Inferior parietal cortex (tissue), 1 donor: ENCODE data around the gene CAMKMT.
"Not testable (repeated sequence)": the region's sequence is repeated elsewhere in the genome, so short reads cannot be mapped to it uniquely, and the experiment has no call there.

Experiments used
- DNase-seq: peaks from one replicate; pipeline ENCODE4 v3.0.0-alpha.2; 2016; ENCODE audit errors: extremely low spot score

Gene CAMKMT

DNA sequence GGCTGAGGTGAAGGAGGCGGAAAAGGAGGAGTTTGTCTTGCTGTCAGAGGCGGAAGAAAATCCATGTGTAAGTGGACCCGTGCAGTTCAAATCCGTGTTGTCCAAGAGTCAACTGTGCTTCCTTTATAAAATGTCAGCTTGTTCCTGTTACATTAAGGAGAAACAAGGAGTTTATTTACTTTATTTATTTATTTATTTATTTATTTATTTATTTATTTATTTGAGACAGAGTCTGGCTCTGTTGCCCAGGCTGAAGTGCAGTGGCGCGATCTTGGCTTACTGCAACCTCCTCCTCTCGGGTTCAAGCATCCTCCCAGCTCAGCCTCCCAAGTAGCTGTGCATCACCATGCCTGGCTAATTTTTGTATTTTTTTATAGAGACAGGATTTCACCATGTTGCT, 143.9 kb downstream of the CAMKMT start:
- DNase-seq: not testable (repeated sequence)

DNA sequence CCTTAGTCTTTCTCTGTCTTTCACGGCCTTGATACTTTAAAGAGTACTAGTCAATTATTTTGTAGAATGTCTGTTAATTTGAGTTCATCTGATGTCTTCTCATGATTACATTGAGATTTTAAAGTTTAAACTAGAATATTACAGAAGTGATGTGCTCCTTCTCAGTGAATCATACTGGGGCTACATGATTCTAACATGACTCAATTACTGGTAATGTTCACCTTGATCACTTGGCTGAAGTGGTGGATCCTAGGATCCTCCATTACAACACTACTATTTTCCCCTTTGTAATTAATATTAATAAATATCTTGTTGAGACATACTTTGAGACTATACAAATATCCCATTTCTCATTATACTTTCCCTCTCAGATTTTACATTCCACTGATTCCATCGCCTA, 148.5 kb downstream of the CAMKMT start:
- DNase-seq: no peak

DNA sequence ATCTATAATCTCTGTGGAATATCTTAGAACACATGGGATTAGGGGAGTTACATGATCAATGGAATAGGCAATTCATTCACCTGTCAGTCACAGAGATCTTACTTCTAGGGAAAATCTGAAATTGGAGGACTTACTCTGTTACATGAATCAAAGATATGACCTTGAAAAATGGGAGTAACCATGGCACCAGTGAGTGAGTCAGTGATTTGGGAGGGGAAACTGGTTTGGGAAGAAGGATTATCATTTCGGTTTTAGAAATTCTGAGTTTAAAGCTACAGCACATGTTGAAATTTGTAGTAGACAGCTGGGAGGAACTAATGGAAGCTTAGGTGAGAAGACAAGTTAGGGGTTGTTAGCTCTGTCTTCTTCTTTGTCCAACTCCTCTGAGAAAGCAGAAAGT, 153.7 kb downstream of the CAMKMT start:
- no peak for DNase-seq

DNA sequence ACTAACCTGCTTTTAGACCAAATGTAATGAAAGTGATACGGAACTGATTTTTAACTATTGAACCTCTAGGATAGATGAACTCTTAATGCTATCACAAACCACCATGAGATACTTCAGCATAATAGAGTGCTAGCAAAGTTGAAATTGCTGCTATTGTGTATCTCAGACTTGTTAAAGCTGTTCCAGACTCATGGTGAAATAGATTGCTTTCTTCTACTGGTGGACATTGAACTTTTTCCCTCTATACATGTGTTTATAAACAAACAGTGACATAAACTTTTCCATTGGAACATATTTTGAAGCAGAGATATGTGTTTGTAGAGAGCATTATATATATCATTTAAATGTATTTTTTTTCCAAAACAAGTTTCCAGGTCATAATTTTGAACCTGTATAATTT, 157.3 kb downstream of the CAMKMT start:
- DNase-seq: no peak

DNA sequence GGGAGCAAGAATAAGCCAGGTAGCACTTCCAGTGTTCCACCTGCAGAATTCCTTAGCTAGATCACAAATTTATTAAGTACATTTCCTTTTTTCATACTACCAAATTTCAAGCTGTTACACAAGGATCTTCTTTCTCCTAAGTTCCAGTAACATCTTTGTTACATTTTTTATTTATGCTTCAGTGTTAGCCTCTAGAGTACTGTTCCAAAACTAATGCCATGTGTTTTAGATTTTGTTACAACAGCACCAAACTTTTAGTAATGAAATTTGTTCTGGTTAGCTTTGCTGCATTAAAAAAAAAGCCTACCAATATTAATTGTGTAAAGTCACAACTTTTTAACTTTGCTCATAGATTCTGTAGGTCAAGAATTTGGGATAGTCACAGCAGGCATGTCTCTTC, 161.1 kb downstream of the CAMKMT start:
- DNase-seq: no peak

DNA sequence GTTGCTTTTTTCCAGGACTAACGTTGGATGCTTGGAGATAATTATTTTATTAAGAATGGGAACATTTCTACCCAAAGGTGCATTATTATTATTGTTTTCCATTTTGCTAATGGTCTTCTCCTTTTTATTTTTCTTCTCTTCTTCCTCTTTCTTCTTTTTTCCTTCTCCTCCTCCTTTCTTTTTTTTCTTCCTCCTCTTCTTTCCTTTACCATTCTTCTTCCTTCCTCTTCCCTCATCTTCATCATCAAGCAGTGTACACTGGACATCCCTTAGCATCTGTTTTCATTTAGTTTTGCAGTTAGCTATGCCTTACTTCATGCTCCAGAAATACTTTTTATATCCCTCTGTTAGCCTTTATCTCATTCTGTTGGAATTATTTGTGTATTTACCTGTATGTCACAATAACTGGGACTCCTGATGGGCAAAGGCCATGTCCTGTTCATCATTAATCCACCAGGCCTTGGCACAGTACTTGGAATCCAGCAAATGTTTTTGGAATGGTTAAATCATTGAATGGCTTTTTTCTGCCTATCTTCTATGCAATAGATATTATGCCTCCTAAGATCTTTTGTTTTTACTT, 162.7 kb downstream of the CAMKMT start:
- DNase-seq: no peak

DNA sequence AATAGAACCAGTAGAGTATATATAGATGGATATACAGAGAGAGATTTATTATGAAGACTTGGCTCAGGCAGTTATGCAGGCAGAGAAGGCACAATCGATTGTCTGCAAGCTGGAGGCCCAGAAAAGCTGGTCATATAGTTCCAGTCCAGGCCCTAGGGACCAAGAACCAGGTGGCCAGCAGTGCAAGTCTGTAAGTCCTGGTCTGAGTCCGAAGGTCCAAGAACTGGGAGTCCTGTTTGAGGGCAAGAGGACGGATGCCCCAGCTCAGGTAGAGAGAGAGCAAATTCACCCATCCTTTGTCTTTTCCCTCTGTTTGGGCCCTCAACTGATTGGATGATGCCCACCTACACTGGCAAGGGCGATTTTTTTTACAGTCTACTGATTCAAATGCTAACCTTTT, 164.6 kb downstream of the CAMKMT start:
- DNase-seq: no peak

DNA sequence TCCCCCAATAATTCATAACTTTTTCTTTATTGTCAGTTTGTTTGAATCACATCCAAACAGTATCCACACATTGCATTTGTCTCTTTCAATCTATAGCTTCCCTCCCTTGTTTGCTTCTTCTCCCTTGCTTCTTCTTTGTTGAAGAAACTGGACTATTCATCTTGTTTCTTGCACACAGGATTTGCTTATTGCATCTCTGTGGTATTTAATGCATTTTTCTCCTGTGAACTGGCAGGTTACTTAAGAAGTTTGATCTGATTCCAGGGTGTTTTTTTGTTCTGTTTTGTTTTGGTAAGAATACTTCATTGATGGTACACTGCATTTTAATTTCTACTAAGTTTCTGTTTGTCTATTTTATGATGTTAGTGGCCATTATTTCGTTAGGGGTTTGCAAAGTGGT, 166.8 kb downstream of the CAMKMT start:
- no peak for DNase-seq

DNA sequence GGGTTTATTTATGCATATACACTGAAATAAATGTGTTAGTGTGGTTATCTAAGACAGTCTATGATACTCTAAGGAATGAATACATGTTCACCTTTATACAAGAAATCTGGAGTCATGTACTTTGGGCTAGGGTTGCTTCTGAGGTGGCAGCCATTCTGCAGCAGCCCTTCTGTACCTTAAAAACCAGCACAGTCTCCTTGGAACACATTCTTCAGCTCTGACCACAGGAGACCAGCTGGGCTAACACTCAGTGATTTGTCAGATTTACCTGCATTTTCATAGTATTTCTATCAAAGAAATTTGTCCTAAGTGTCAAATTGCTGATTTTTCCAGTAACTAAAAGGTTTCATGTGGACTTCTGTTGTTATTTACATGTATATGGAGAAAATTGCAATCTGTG, 167.7 kb downstream of the CAMKMT start:
- DNase-seq: no peak

DNA sequence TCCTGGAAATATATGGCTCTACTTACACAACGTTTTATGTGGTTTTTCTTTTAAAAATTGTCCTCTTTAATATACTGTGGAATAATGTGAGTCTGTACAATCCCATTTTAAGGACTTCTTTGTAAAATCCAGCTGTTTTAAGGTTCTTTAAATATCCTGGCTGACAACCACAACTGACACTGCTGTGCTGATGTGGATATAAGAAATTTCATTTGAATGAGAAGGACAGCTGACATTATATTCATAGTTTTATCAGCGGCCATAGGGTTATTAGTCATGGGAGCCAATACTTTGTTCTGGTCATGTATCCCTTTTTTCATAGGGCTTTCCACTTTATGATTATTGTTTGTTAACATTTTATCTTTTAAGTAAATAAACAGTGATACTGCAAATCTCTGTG, 169.5 kb downstream of the CAMKMT start:
- no peak for DNase-seq

DNA sequence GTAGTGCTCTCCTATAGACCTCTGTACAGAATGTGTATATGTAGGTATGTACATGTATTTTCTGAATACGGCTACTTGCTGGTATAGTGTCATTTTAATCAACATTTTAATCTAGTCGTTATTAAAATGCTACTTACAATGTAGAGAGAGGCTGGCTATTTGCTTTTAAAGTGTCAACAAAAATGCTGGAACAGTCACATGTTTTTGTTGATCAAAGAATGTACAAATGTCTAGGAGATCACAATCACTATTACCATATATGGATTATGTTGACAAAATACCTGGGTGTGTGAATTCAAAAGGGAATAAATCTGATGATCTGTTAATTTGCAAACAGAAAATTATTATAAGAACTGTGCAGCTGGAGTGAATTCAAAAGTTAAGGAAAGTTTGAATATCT, 170.3 kb downstream of the CAMKMT start:
- no peak for DNase-seq

DNA sequence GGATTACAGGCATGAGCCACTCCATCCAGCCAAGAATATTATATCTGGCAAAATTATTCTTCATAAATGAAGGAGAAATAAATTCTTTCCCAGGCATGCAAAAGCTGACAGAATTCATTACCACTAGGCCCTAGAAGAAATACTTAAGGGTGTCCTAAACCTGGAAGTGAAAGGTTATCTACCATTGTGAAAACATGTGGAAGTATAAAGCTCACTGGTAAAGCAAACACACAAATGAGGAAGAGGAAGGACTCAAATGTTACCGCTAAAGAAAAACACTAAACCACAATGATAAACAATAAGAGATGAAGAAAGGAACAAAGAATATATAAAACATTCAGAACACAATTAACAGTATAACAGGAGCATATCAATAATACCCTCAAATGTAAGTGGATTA, 171.8 kb downstream of the CAMKMT start:
- DNase-seq: no peak

DNA sequence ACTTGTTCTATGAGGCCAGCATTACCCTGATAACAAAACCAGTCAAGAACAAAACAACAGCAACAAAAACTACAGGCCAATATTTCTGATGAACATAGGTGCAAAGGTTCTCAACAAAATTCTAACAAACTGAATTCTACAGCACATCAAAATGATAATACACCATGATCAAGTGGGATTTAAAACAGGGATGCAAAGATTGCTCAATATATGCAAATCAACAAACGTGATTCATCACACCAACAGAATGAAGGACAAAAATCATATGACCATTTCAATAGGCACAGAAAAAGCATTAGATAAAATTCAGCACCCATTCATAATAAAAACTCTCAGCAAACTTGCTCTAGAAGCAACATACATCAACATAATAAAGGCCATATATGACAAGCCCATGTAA, 173.6 kb downstream of the CAMKMT start:
- DNase-seq: no peak

DNA sequence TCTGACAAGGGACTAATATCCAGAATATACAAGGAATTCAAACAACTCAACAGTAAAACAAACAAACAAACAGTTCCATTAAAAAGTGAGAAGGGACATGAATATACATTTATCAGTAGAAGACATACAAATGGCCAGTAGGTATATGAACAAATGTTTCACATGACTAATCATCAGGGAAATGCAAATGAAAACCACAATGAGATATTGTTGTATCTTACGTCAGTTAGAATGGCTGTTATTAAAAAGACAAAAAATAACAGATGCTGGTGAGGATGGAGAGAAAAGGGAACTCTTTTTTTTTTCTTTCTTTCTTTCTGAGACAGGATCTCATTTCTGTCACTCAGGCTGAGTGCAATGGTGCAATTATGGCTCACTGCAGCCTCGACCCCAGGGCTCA, 175.5 kb downstream of the CAMKMT start:
- no peak for DNase-seq

DNA sequence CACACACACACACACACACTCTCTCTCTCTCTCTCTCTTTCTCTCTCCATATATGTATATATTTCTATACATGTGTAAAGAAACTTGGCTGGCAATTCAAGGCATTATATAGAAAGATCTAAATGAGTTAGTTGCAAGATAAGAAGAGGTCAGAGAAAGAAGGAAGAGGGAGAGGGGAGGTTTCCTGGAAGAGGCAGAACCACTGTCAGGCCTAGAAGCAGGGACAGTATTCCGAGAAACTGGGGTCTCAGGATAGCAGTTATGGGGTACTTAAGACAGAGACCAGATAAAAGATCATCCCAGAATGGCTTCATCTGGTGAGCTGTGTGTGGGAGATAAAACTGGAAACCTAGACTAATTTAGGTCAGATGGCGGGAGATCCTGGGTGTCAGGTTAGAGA, 180.8 kb downstream of the CAMKMT start:
- DNase-seq: no peak

DNA sequence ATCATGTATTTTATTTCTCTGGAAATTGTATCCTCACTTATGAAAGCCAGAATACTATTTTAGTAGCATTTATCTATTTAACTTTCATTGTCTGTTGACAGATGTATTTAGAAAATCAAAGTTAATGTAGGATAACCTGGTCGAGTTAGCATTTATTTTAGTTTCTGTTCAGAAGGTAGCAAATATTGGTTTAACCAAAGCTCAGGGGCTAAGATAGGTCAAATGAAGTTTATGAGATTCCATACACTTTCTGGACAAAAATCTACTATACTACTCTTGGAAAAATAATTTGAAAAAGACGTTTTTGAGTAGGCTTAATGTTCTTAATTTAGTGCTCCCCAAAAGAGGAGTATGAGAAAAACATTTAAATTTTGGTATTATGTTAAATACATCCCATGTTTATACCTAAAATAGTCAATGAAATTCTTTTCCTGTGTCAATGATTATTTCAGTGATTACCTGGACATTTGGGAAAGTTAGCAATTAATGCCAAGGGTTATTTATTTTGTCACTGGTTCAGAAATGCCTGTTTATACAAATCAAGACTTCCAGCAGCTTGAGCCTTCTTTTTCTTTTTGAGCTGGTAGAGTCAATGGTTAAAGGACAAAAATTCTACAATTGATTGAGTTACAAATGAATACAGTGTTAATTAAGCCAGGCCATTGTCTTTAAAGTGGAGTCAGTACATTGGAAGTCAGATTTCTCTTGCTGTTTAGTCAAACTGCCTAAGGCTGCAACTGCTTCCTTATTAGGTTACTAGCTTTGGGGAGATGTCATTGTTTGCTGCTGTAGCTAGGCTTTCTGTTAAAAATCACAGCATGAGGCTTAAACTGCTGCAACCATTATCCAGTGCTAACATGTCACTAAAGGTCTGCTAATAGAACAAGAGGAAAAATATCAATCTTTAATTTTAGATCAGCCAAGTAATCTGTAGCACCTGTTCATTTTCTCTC, 182.3 kb downstream of the CAMKMT start:
- no peak for DNase-seq

DNA sequence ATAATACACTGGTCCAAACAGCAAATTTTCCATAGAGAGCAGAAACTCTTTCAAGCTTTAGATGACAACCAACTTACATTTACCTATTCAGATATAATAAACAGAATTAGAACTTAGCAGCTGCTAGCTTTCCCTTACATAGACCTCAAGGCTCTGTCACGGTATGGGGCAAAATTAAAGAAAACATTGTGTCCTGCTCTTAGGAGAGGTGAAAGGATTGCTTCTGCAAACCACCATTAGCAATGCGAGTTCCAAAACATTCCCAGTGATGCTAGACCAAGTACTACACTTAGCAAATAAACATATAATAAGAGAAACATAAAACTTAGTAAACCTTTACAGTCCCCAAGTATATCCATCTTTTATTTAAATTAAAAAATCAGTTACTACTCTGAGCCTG, 183.3 kb downstream of the CAMKMT start:
- no peak for DNase-seq

DNA sequence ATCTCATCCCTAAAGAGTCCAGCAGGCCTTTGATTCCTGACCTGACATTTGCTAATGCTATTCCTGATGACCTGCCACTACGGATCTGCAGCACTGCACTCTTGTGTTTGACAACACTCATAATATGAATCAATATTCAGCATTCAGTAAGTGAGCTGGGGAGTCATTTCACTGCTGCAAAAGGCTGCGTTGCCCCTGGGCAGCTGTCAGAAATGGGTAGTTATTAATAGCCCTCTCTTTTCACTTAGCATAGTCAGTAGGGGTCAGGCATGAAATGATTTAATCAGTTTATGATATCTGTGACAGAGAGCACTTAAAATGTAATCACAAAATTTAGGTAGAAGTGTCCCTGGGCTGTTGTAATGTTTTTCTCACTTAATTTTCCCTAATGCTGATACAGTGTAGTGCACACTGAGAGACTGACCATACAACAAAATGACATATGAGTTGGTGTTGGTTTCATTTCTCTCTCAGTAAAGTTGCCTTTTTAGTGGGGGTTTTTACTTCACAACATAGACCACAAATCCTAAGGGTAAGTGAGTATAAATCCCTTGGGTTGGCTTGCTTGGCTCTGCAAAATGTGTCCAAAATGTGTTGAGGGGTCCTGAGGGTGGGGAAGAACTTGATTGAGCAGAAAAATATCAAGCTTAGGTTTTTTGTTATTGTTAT, 184.8 kb downstream of the CAMKMT start:
- no peak for DNase-seq

DNA sequence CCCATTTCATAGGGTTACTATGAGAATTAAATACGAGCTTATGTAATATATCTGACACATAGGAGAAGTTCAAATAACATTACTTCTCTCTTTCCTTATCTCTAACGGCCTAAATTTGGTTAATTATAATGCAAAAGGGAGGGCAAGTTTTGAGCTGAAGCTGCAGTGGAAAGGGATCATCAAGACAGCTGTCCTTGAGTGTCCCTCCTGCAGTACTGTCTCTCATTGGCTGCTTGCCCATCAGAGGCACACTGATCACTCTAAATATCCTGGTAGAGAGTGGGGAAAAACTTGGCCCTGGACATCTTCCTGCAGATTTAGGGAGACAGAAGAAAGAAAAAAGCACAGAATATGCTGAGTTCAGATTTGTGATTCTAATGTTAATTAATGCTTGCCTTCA, 186.0 kb downstream of the CAMKMT start:
- DNase-seq: no peak

DNA sequence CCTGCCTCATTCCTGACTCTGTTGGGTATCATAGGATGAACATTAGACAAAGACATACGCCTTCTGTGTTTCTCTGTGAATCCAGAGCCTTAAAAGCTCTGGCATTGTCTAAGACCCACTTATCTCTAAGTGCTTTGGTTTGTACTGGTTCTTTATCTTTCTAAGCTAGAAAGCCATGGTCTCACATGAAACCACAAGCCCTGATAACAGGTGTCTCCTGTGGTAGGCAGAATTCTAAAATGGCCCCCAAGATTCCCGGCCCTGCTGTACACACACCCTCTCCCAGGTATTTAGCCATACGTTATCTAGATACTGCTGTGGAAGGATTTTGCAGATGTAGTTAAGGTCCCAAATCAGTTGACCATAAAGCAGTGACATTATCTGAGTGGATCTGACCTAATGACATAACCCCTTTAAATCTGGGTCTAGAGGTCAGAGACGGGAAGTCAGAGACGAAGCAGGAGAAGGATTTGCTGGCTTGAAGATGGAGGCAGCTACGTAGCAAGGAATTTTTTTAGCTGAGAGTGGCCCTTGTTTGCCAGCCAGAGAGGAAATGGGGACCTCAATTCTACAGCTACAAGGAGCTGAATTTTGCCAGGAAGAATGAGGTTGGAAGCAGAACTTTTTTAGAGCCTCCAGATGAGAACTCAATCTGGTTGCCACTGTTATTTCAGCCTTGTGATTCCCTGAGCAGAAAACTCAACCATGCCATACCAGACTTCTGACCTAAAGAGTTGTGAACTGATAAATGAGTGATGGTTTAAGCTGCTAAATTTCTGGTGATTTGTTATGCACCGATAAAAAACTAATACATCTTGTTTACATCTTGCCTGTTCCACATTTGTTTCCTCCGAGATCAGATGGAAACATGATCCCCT, 186.7 kb downstream of the CAMKMT start:
- no peak for DNase-seq

DNA sequence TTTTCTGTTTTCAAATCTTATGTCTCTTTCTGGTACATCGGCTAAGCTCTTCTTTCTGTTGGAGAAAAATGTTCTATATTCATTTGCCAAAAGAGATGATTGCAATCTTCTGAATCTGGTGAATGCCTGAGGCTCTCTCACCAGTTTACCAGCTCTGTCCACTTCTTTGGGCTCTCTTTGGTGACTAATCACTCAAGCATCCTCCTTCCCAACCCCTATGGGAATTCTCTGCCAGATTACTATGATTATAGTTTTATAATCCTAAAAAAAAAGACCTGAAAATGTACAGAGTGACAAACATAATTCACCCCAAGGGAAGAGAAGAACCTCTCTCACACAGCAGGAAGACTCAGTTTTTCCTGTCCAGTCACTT, 187.3 kb downstream of the CAMKMT start:
- DNase-seq: no peak

DNA sequence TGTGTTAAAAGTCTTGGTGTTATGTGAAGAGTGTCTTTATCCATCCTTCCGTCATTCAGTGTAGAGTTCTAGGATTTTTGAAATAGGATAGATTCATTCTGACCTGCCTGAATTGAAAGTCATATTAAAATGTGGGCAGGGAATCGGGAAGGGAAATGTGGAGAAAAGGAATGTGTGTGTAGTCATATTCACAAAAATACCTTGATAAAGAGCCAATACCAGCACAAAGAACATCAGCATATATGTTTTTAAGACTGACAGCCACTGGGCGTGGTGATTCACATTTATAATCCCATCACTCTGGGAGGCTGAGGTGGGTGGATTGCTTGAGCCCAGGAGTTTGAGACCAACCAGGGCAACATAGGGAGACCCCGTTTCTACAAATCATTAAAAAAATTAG, 188.1 kb downstream of the CAMKMT start:
- no peak for DNase-seq
